ENCODE measurements around the gene TLR4. TPM values are rescaled to one million over a fixed set of nuclear protein-coding genes. Genes with fewer than 3 reads are reported as not detected.

The TLR4 gene
- total RNA-seq, 1 experiment from 2014 or later: 0.07 TPM

GRCh38 chr9:117729375-117729774, 25.2 kb downstream of the TLR4 start:
- Histone ChIP-seq H3K27me3 (ENCODE audit: insufficient read depth, low read length) (no peaks in the 10 kb centered on the region), H3K9ac (ENCODE audit: extremely low read depth, insufficient read length, low read length) (no peak overlapping the region), H3K56ac (ENCODE audit: insufficient read length, low read depth, low read length) (no peak overlapping the region), H2AFZ (ENCODE audit: low read length) (no peak overlapping the region), H3K4me1 (ENCODE audit: insufficient read depth, low read length) (no peaks in the 10 kb centered on the region), H2BK20ac (ENCODE audit: low read depth, low read length, poor library complexity, severe bottlenecking) (no peak overlapping the region), H3T11ph (ENCODE audit: low read length) (no peak overlapping the region), H2BK5ac (ENCODE audit: insufficient read length, low read length) (no peak overlapping the region), H4K8ac (replicated peaks; ENCODE audit: insufficient read length, low read depth, low read length) (no peak overlapping the region), H3K18ac (ENCODE audit: insufficient read length, low read depth, low read length) (no peak overlapping the region), H3K23ac (ENCODE audit: insufficient read length, low read depth, low read length) (no peak overlapping the region), H2BK15ac (ENCODE audit: low read depth, low read length) (no peak overlapping the region), H3K4me2 (ENCODE audit: insufficient read depth, insufficient read length, low read length) (no peak overlapping the region), H2BK12ac (ENCODE audit: insufficient read length, low read depth, low read length) (no peak overlapping the region), H3K9me3 (ENCODE audit: control insufficient read depth, low read depth, low read length) (no peaks in the 10 kb centered on the region), H2BK120ac (ENCODE audit: low read depth, low read length, poor library complexity, severe bottlenecking) (no peak overlapping the region), H3K4ac (ENCODE audit: low read depth, low read length) (no peak overlapping the region), H4K5ac (ENCODE audit: insufficient read length, low read depth, low read length) (no peak overlapping the region), H4K20me1 (ENCODE audit: control insufficient read depth, insufficient read depth, insufficient read length) (no peaks in the 10 kb centered on the region), H2AK5ac (ENCODE audit: insufficient read length, low read length) (no peak overlapping the region), H3K79me2 (ENCODE audit: insufficient read depth, low read length) (no peaks in the 10 kb centered on the region), H3K79me1 (ENCODE audit: insufficient read depth, low read depth, low read length, poor library complexity, severe bottlenecking) (no peaks in the 10 kb centered on the region), H3K27ac (ENCODE audit: insufficient read length, low read depth, low read length) (no peak overlapping the region), H3K14ac (ENCODE audit: insufficient read depth, low read length) (no peak overlapping the region), H4K91ac (ENCODE audit: insufficient read length, low read depth, low read length) (no peak overlapping the region), H3K23me2 (ENCODE audit: insufficient read length, low read depth, low read length, poor library complexity, severe bottlenecking) (no peaks in the 10 kb centered on the region)
- Mint-ChIP-seq H3K9me3 (no peaks in the 10 kb centered on the region), H3K27ac (no peak overlapping the region), H3K4me1 (peaks cover 3 to 5% of the 10 kb centered on the region in 2 experiments; a peak in 3 of 4 replicates), H3K27me3 (ENCODE audit: low read depth) (no peaks in the 10 kb centered on the region), H3K4me3 (no peak overlapping the region), H3K36me3 (ENCODE audit: insufficient read depth in 1 of 3, low read depth in 3 of 3) (no peaks in the 10 kb centered on the region)
- TF ChIP-seq CTCF (conservative IDR thresholded peaks at IDR 0.05): no peak
- no CpG with 5 or more reads among the region's 2 CpGs for WGBS (ENCODE audit: extremely low coverage, insufficient read length, low lambda C conversion rate)
- DNase-seq: no peak
